ENCODE measurements around the gene MGAT2. TPM values are rescaled to one million over a fixed set of nuclear protein-coding genes. Genes with fewer than 3 reads are reported as not detected.
"Not testable (repeated sequence)": the region's sequence is repeated elsewhere in the genome, so short reads cannot be mapped to it uniquely, and the experiment has no call there.

MGAT2 gene
- total RNA-seq, 1 experiment from 2014 or later: 35.5 TPM

GRCh38 chr14:49612251-49612650 is 8.3 kb upstream of the MGAT2 start:
- no peak for DNase-seq (ENCODE audit: low spot score)

- DNase-seq (ENCODE audit: low spot score): no peak
These were observed 7.9 kb upstream of the MGAT2 start for GRCh38 chr14:49612671-49613070.

DNA sequence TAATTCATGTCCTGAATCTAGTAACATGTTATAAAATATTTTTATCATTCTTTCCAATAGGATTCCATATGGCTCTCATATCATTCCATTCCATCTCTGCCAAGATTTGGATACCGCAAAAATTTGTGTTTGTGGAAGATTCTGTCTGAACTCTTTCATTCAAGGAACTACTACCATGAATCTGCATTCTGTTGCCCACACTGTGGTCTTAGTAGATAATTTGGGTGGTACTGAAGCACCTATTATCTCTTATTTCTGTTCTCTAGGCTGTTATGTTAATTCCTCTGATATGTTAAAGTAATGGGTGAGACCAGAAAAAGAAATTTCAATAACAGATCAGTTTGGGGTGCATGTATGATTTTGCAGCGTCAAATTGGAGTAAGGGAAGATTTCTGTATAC is 6.4 kb upstream of the MGAT2 start:
- DNase-seq (ENCODE audit: low spot score): no peak

- DNase-seq (ENCODE audit: low spot score): no peak
These were observed 4.8 kb upstream of the MGAT2 start for GRCh38 chr14:49615776-49616175.

- DNase-seq (ENCODE audit: low spot score): no peak
These were observed 2.6 kb upstream of the MGAT2 start for GRCh38 chr14:49617852-49618519.

- not testable (repeated sequence) for DNase-seq (ENCODE audit: low spot score)
These were observed 1.3 kb upstream of the MGAT2 start for GRCh38 chr14:49619273-49619672.

- no peak for DNase-seq (ENCODE audit: low spot score)
These were observed 869 bp upstream of the MGAT2 start for GRCh38 chr14:49619730-49620129.

DNA sequence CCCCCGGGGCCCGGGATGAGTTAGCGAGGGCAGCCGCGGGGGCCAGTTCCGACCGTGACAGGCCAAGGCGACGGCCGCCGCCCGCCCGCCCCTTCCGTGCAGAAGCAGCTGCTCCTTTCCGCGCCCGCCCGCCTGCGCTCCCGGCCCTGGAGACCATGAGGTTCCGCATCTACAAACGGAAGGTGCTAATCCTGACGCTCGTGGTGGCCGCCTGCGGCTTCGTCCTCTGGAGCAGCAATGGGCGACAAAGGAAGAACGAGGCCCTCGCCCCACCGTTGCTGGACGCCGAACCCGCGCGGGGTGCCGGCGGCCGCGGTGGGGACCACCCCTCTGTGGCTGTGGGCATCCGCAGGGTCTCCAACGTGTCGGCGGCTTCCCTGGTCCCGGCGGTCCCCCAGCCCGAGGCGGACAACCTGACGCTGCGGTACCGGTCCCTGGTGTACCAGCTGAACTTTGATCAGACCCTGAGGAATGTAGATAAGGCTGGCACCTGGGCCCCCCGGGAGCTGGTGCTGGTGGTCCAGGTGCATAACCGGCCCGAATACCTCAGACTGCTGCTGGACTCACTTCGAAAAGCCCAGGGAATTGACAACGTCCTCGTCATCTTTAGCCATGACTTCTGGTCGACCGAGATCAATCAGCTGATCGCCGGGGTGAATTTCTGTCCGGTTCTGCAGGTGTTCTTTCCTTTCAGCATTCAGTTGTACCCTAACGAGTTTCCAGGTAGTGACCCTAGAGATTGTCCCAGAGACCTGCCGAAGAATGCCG is 699 bp downstream of the MGAT2 start:
- peak; percentile 49 for DNase-seq (ENCODE audit: low spot score)

GRCh38 chr14:49622022-49622607 is 1.5 kb downstream of the MGAT2 start:
- DNase-seq (ENCODE audit: low spot score): peak; percentile 30

DNA sequence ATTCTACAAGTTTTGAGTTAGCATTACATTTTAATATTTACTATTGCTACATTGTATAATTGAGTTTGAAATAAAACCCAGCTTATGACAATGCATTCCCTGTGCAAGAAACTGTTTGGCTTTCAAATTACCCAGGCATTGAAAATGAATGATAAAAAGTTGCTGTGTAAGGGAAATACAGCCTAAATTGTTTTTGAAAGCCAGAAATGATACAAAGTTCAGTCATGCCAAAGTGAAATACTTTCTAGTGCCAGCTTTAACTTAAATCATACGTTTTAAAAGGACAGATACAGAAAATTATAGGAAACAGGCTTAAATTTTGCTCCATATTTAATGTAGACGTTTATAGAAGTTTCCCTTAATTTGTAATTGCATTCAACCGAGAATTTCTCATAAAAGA is 2.8 kb downstream of the MGAT2 start:
- no peak for DNase-seq (ENCODE audit: low spot score)

GRCh38 chr14:49623941-49624839 is 3.6 kb downstream of the MGAT2 start:
- DNase-seq (ENCODE audit: low spot score): peak; percentile 20

DNA sequence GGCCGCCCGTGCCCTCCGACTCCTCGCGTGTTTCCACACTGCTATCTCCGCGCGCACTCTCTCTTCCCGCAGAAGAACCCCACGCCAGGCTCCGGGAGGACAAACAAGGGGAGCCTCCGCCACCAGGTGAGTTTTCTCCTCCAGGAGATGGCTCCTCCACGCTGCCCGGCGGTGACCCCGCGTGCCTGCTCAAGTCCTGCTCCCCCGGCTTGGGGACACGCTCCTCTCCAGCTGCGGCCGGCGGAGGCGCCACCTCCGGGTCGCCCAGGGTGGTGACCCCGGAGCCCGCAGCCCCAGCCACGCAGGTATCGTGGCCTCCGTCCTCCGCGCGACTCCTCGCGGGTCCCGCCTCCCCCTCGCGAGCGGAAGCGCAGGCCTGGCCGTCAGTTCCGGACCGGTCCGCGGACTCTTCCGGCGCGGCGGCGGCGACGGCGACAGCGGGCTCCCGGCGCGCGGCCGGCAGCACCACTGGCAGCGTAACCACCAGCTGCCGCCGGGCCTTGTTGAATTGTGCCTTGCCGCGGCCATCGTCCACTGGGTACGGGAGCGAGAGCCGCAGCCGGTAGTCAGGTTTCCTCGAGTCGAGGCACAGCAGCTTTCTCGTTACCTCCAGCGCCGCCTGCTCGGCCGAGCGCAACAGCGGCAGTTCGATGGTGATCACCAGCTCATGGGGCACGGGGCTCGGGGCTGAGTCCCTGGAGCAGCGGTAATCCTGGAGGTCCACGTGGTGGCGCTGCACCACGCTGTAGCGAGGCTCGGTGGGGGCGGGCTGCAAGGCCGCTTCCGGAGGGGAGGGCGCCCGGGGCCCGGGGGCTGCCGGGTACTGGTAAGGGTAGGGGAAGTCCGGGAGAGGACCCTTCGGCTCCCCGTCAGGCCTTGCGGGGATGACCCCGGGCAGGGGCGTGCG is 13.3 kb downstream of the MGAT2 start:
- DNase-seq (ENCODE audit: low spot score): peak; percentile 86

DNA sequence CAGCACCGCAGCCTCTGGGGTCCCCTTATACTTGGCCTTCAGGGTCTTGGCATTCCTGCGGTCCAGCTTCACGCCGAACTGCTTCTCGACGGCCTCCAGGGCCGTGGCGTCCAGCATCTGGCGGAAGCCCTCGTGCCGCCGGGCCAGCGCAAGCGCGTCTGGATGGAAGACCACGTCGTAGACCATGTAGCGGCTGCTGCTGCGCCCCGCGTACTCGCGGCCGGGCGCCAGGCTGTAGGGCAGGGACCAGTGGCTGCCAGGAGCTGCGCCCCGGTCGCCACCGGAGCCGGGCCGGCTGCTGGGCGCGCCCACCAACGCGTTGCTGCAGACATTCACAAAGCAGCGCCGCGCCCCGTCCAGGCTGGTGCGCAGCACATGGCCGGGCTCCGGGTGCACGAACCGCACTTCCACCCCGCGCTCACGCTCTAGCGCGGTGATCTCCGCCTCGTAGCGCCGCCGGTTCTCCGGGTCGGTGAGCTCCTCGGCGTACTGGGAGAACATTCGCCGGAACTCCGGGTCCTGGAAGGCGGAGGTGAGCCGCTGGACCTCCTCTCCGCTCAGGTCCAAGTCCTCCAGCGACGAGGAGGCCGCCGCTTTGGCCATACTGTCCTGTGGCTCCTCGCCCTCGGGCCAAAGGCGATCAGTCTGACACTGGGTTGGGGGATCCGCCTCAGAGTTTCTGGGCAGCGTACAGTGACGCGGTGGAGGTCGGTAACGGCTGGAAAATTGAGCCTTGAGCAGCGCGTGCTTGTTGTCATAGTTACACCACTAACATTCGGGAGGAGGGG is 14.1 kb downstream of the MGAT2 start, which contains the start of gene DNAAF2:
TSS of gene DNAAF2 (minus strand) at position 698 of the 788 bp plus-strand sequence. CDS start at position 603, 95 bp downstream.
- DNase-seq (ENCODE audit: low spot score): peak; percentile 76

- no peak for DNase-seq (ENCODE audit: low spot score)
These were observed 16.3 kb downstream of the MGAT2 start for GRCh38 chr14:49636866-49637265.

- DNase-seq (ENCODE audit: low spot score): no peak
These were observed 17.0 kb downstream of the MGAT2 start for GRCh38 chr14:49637534-49638078.

DNA sequence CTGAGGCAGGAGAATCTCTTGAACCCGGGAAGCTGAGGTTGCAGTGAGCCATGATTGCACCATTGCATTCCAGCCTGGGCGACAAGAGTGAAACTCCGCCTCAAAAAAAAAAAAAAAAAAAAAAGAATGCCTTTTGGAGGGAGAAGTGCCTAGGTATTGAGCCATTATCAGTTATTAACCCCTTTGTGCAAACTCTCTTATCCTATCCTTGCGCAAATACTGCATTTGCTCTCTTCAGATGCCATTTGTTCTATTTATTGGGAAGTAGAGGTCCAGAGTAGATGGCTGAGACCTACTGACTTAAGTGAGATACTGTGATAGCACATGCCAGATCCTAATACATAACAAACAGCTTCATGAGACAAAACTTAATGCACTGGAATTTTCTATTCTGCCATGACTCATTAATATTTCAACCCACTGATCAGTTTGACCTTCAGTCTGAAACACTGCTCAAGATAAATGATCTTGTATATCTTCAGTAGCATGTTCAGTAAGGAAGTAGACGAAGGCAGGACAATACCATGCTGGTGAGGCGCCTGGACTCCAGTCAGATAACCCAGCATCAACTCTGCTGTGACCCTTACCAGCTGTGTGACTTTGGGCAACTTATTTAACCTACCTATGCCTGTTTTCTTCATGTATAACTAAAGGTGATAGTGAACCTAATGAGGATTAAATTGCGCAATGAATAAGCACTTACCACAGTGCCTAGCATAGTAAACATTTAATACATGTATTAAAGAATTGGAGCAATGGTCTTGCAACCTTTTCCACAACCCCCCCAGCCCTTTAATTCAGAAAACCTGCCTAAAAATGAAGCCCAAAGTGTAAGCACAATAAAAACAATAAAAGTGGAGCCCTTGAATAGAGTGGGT is 20.2 kb downstream of the MGAT2 start:
- DNase-seq (ENCODE audit: low spot score): no peak

- DNase-seq (ENCODE audit: low spot score): peak; percentile 43
These were observed 21.1 kb downstream of the MGAT2 start for GRCh38 chr14:49641697-49642129.

- no peak for DNase-seq (ENCODE audit: low spot score)
These were observed 21.6 kb downstream of the MGAT2 start for GRCh38 chr14:49642163-49642562.
